GM12873 (cell line): Measurements from ENCODE around the gene KAT7.

Source experiments
- TF ChIP-seq, protein P1 (sequence below): IDR thresholded peaks from 2 replicates; pipeline ENCODE4 v1.5.1; 2012; ENCODE audit warnings: low read depth, mild to moderate bottlenecking, moderate library complexity, low read length, control low read depth; ENCODE audit not compliant: insufficient read depth; ENCODE audit errors: missing control alignments

KAT7 gene

DNA sequence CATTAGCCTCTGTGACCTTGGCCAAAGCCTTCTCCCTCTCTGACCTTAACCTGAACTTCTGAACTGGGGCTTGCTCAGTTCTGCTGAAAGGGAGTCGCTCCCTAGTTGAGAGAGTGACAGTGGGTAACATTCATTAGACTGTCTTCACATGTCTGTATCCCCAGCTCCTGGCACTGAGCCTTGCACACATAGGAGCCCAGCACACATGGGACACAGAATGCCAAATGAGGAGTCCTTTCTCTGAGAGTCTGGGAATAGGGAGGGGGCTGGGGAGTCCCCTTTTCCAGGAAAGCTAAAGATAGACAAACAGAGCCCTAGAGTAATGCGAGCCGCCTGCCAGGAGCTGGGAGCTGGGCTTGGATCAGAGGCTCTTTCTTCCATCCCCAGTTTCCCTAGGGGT, 56.8 kb downstream of the KAT7 start:
- TF ChIP-seq, protein P1, sequence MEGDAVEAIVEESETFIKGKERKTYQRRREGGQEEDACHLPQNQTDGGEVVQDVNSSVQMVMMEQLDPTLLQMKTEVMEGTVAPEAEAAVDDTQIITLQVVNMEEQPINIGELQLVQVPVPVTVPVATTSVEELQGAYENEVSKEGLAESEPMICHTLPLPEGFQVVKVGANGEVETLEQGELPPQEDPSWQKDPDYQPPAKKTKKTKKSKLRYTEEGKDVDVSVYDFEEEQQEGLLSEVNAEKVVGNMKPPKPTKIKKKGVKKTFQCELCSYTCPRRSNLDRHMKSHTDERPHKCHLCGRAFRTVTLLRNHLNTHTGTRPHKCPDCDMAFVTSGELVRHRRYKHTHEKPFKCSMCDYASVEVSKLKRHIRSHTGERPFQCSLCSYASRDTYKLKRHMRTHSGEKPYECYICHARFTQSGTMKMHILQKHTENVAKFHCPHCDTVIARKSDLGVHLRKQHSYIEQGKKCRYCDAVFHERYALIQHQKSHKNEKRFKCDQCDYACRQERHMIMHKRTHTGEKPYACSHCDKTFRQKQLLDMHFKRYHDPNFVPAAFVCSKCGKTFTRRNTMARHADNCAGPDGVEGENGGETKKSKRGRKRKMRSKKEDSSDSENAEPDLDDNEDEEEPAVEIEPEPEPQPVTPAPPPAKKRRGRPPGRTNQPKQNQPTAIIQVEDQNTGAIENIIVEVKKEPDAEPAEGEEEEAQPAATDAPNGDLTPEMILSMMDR: no peak

- TF ChIP-seq, protein P1: no peak
These were observed 58.6 kb downstream of the KAT7 start for GRCh38 chr17:49846938-49847712.

GRCh38 chr17:49848019-49848473, 59.6 kb downstream of the KAT7 start, which contains the start of gene TAC4:
Gene TAC4, minus strand, starts transcription at chr17:49848069. Its CDS starts 52 bp downstream, at chr17:49848017.
- TF ChIP-seq, protein P1: no peak

DNA sequence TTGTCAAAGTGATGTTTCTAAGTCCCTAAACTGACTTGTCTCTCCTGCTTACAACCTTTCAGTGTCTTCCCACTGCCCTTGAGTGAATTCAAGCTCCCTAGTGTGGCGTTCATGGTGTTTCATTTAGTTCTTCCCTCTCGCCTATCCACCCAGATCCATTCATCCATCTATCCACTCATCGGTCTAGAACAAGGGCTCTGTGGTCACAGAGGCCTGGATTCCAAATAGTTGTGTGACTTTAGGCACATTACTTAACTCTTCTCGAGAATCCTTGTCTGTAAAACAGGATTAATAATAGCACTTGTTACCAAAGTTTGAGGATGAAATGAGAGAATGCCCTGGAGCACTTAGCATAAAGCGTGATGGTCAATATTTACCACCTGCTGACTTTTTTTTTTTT, 60.3 kb downstream of the KAT7 start:
- TF ChIP-seq, protein P1: no peak

- TF ChIP-seq, protein P1: no peak
These were observed 61.7 kb downstream of the KAT7 start for GRCh38 chr17:49850218-49850610.

- TF ChIP-seq, protein P1: no peak
These were observed 62.4 kb downstream of the KAT7 start for GRCh38 chr17:49850772-49851386.
